Activated CD4-positive, alpha-beta memory T cell treated with anti-CD3 and anti-CD28 coated beads for 36 hours (primary cell): ENCODE data around the gene RNU4-1. TPM values are rescaled to one million over a fixed set of nuclear protein-coding genes. Genes with fewer than 3 reads are reported as not detected.
A peak's percentile ranks its signal among the peaks of the same experiment; 100 is the strongest.
"Not testable (repeated sequence)": the region's sequence is repeated elsewhere in the genome, so short reads cannot be mapped to it uniquely, and the experiment has no call there.

Experiments
- CTCF ChIA-PET: fragments of 350-600 bp; sonication (Branson Sonifier 250); formaldehyde crosslinking; loops from one replicate; lab custom pipeline; 2021; ENCODE audit warnings: antibody characterized with exemption, inconsistent platforms; lab: Charles Lee
- POLR2A ChIA-PET: fragments of 350-600 bp; sonication (Branson Sonifier 250); formaldehyde crosslinking; loops from one replicate; lab custom pipeline; 2021; ENCODE audit warnings: antibody characterized with exemption; lab: Charles Lee
- DNase-seq: peaks from one replicate; pipeline ENCODE4 v3.0.0-alpha.2; 2020
- H3K27ac Mint-ChIP-seq: one replicate; pipeline ENCODE4 v1.8.0; 2021; ENCODE audit warnings: mixed read lengths
- H3K27me3 Mint-ChIP-seq: one replicate; pipeline ENCODE4 v1.8.0; 2021; ENCODE audit warnings: mixed read lengths
- H3K36me3 Mint-ChIP-seq: one replicate; pipeline ENCODE4 v1.8.0; 2021; ENCODE audit warnings: mixed read lengths
- H3K4me1 Mint-ChIP-seq: one replicate; pipeline ENCODE4 v1.8.0; 2021; ENCODE audit warnings: low read depth, mixed read lengths
- H3K4me3 Mint-ChIP-seq: one replicate; pipeline ENCODE4 v1.8.0; 2021; ENCODE audit warnings: mild to moderate bottlenecking, mixed read lengths
- H3K9me3 Mint-ChIP-seq: one replicate; pipeline ENCODE4 v1.8.0; 2021; ENCODE audit warnings: mixed read lengths
- intact Hi-C: fragments of 100-400 bp; cut with micrococcal nuclease; formaldehyde crosslinking; loops from one replicate; pipeline ENCODE4 v1.15.1; 2023
- total RNA-seq, 2 experiments: library from RNA; stranded (reverse); gene quantifications; one replicate each; pipeline ENCODE4 v1.2.3, GENCODE V29; 2021

RNU4-1 gene
- total RNA-seq = 1,000 to 10,000 TPM; 1,180 to 1,201 TPM

GRCh38 chr12:120292661-120293531, at the start of gene RNU4-1:
Gene RNU4-1 (minus strand): TSS chr12:120293237.
- no peaks in the 10 kb centered on the region for H3K27me3 Mint-ChIP-seq
- peaks cover 5% of the 10 kb centered on the region for H3K4me1 Mint-ChIP-seq
- DNase-seq = peak; percentile 87
- intact Hi-C loops = loop anchor here (1.0 to 10.0 kb wide), 6 partner anchors 9 to 392 kb away; partner anchors contain the start of genes MLEC, RPLP0 and SIRT4
- no peak within 1 kb of the TSS for H3K27ac Mint-ChIP-seq
- POLR2A ChIA-PET = interaction anchor here (0.6 to 5.0 kb wide), 32 partner anchors 10 to 1365 kb away, joined by 3 to 261 read pairs (median 5); partner anchors contain the start of genes BICDL1, COQ5, GCN1 and PLA2G1B
- CTCF ChIA-PET = interaction anchor here (0.8 to 14.0 kb wide), 6 partner anchors 9 to 63 kb away, joined by 4 to 150 read pairs (median 12); partner anchors contain the start of genes PXN and SIRT4
- H3K9me3 Mint-ChIP-seq = no peaks in the 10 kb centered on the region
- no peak within 1 kb of the TSS for H3K4me3 Mint-ChIP-seq
- no peaks in the 10 kb centered on the region for H3K36me3 Mint-ChIP-seq

- Mint-ChIP-seq H3K9me3 (peaks cover 11% of the 10 kb centered on the region), H3K27me3 (peaks cover 3% of the 10 kb centered on the region), H3K4me1 (no peaks in the 10 kb centered on the region), H3K36me3 (peaks cover 6% of the 10 kb centered on the region), H3K4me3 (no peak overlapping the region), H3K27ac (no peak overlapping the region)
- DNase-seq = no peak
- intact Hi-C loops = no loop called here
- ChIA-PET POLR2A (no interaction called here), CTCF (interaction anchor here (0.6 kb wide), 1 partner anchor 25 kb away, joined by 3 read pairs; no protein-coding TSS in a partner anchor)
Observed at GRCh38 chr12:120342175-120343038, 49.4 kb upstream of the RNU4-1 start.

GRCh38 chr12:120339256-120339655, 46.2 kb upstream of the RNU4-1 start:
- Mint-ChIP-seq H3K9me3 (peaks cover 27% of the 10 kb centered on the region), H3K4me3 (no peak overlapping the region), H3K4me1 (no peaks in the 10 kb centered on the region), H3K27ac (no peak overlapping the region), H3K27me3 (peaks cover 6% of the 10 kb centered on the region), H3K36me3 (peaks cover 7% of the 10 kb centered on the region)
- intact Hi-C loops = no loop called here
- DNase-seq = no peak
- ChIA-PET CTCF (interaction anchor here (1.7 kb wide), 1 partner anchor 28 kb away, joined by 4 read pairs; no protein-coding TSS in a partner anchor), POLR2A (no interaction called here)

GRCh38 chr12:120337730-120338129, 44.7 kb upstream of the RNU4-1 start:
- DNase-seq = no peak
- H3K36me3 Mint-ChIP-seq = peaks cover 7% of the 10 kb centered on the region
- no peaks in the 10 kb centered on the region for H3K4me1 Mint-ChIP-seq
- ChIA-PET CTCF (no interaction called here), POLR2A (no interaction called here)
- peaks cover 6% of the 10 kb centered on the region for H3K27me3 Mint-ChIP-seq
- no peak overlapping the region for H3K27ac Mint-ChIP-seq
- no peak overlapping the region for H3K4me3 Mint-ChIP-seq
- peaks cover 27% of the 10 kb centered on the region for H3K9me3 Mint-ChIP-seq
- intact Hi-C loops = no loop called here

- CTCF ChIA-PET, POLR2A ChIA-PET, H3K4me1 Mint-ChIP-seq, H3K27me3 Mint-ChIP-seq, H3K36me3 Mint-ChIP-seq, H3K4me3 Mint-ChIP-seq, H3K27ac Mint-ChIP-seq, intact Hi-C loops, DNase-seq: not testable (repeated sequence)
- peaks cover 27% of the 10 kb centered on the region for H3K9me3 Mint-ChIP-seq
Observed at GRCh38 chr12:120336392-120336791, 43.4 kb upstream of the RNU4-1 start.

GRCh38 chr12:120335447-120335846, 42.4 kb upstream of the RNU4-1 start:
- DNase-seq = peak; percentile 68
- H3K36me3 Mint-ChIP-seq, H3K4me3 Mint-ChIP-seq, H3K4me1 Mint-ChIP-seq, H3K27me3 Mint-ChIP-seq, intact Hi-C loops, POLR2A ChIA-PET, H3K27ac Mint-ChIP-seq: not testable (repeated sequence)
- peaks cover 27% of the 10 kb centered on the region for H3K9me3 Mint-ChIP-seq
- CTCF ChIA-PET = interaction anchor here (0.6 kb wide), 1 partner anchor 33 kb away, joined by 3 read pairs; the partner anchor contains the start of gene SIRT4

- ChIA-PET CTCF (interaction anchor here (1.4 kb wide), 1 partner anchor 25 kb away, joined by 4 read pairs; no protein-coding TSS in a partner anchor), POLR2A (no interaction called here)
- no peaks in the 10 kb centered on the region for H3K4me1 Mint-ChIP-seq
- H3K36me3 Mint-ChIP-seq = peaks cover 1% of the 10 kb centered on the region
- H3K27ac Mint-ChIP-seq = no peak overlapping the region
- H3K27me3 Mint-ChIP-seq = peaks cover 5% of the 10 kb centered on the region
- no peak overlapping the region for H3K4me3 Mint-ChIP-seq
- intact Hi-C loops = no loop called here
- no peak for DNase-seq
- peaks cover 17% of the 10 kb centered on the region for H3K9me3 Mint-ChIP-seq
Observed at GRCh38 chr12:120332523-120332922, 39.5 kb upstream of the RNU4-1 start.

GRCh38 chr12:120332041-120332440, 39.0 kb upstream of the RNU4-1 start:
- Mint-ChIP-seq H3K4me1 (no peaks in the 10 kb centered on the region), H3K27ac (no peak overlapping the region), H3K36me3 (no peaks in the 10 kb centered on the region), H3K9me3 (peaks cover 13% of the 10 kb centered on the region), H3K27me3 (peaks cover 5% of the 10 kb centered on the region), H3K4me3 (no peak overlapping the region)
- no peak for DNase-seq
- POLR2A ChIA-PET = no interaction called here
- CTCF ChIA-PET = interaction anchor here (1.4 kb wide), 1 partner anchor 25 kb away, joined by 4 read pairs; no protein-coding TSS in a partner anchor
- intact Hi-C loops = no loop called here

- H3K36me3 Mint-ChIP-seq = no peaks in the 10 kb centered on the region
- H3K4me3 Mint-ChIP-seq = no peak overlapping the region
- no peak overlapping the region for H3K27ac Mint-ChIP-seq
- intact Hi-C loops = no loop called here
- CTCF ChIA-PET = interaction anchor here (1.4 kb wide), 1 partner anchor 26 kb away, joined by 4 read pairs; no protein-coding TSS in a partner anchor
- no peaks in the 10 kb centered on the region for H3K4me1 Mint-ChIP-seq
- DNase-seq = no peak
- peaks cover 7% of the 10 kb centered on the region for H3K9me3 Mint-ChIP-seq
- POLR2A ChIA-PET = no interaction called here
- H3K27me3 Mint-ChIP-seq = peaks cover 5% of the 10 kb centered on the region
Observed at GRCh38 chr12:120331390-120331789, 38.4 kb upstream of the RNU4-1 start.

GRCh38 chr12:120328228-120328627, 35.2 kb upstream of the RNU4-1 start:
- DNase-seq = no peak
- Mint-ChIP-seq H3K27ac (no peak overlapping the region), H3K4me3 (no peak overlapping the region), H3K36me3 (no peaks in the 10 kb centered on the region), H3K27me3 (peaks cover 2% of the 10 kb centered on the region), H3K9me3 (no peaks in the 10 kb centered on the region), H3K4me1 (peaks cover 2% of the 10 kb centered on the region)
- CTCF ChIA-PET = no interaction called here
- POLR2A ChIA-PET = interaction anchor here (1.2 kb wide), 1 partner anchor 36 kb away, joined by 5 read pairs; the partner anchor contains the start of gene RNU4-2
- intact Hi-C loops = no loop called here

GRCh38 chr12:120327593-120327992, 34.6 kb upstream of the RNU4-1 start, which contains the start of gene PLA2G1B:
Gene PLA2G1B (minus strand): TSS chr12:120327779. CDS start chr12:120327753, 26 bp downstream.
- no peak within 1 kb of the TSS for H3K4me3 Mint-ChIP-seq
- no peak within 1 kb of the TSS for H3K27ac Mint-ChIP-seq
- H3K9me3 Mint-ChIP-seq = no peaks in the 10 kb centered on the region
- intact Hi-C loops = no loop called here
- H3K36me3 Mint-ChIP-seq = no peaks in the 10 kb centered on the region
- ChIA-PET POLR2A (interaction anchor here (1.2 kb wide), 1 partner anchor 36 kb away, joined by 5 read pairs; the partner anchor contains the start of gene RNU4-2), CTCF (interaction anchor here (1.0 to 2.1 kb wide), 6 partner anchors 10 to 254 kb away, joined by 3 to 10 read pairs (median 6); partner anchors contain the start of gene POP5)
- peaks cover 2% of the 10 kb centered on the region for H3K27me3 Mint-ChIP-seq
- DNase-seq = no peak
- H3K4me1 Mint-ChIP-seq = peaks cover 2% of the 10 kb centered on the region
